ENCODE data around the gene RAB11FIP5.
"Not testable (repeated sequence)": the region's sequence is repeated elsewhere in the genome, so short reads cannot be mapped to it uniquely, and the experiment has no call there.

RAB11FIP5 gene

DNA sequence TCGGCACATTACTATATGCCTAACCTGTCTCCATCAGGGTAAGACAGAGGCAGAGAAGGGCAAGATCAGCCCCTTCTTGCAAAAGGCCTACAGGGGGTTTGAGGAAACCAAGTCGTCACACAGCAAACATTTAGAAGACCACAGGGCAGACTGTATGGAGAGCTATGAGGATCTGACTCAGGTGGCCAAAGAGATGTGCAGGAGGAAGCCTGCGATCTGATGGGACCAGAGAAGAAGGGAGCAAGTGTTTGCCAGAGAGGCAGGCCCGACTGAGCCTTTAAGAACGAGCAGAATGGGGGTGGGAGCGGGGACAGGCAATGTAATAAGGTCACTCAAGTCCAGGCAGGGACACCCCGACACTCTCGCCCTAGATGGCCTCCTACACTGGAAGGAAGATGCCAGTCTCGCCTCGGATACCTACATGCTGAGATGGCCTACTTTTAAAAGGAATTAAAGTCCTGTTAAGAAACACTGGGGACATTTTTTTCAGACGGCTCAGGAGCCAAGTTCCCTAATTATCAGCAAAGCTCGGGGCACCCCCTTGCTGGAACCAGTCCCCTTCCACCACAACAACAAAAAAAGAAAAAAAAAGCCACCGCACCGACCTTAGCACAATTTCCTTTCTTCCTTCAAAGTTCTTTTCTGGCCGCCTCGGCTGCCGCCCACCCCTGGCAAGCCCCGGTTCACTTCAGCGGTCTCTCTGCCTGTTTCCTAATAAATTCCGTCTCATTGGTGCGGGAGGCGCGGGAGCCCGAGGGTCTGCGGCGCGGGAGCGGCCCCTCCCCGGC lies 42.7 kb downstream of the RAB11FIP5 start:
- no peak for FAIRE-seq

DNA sequence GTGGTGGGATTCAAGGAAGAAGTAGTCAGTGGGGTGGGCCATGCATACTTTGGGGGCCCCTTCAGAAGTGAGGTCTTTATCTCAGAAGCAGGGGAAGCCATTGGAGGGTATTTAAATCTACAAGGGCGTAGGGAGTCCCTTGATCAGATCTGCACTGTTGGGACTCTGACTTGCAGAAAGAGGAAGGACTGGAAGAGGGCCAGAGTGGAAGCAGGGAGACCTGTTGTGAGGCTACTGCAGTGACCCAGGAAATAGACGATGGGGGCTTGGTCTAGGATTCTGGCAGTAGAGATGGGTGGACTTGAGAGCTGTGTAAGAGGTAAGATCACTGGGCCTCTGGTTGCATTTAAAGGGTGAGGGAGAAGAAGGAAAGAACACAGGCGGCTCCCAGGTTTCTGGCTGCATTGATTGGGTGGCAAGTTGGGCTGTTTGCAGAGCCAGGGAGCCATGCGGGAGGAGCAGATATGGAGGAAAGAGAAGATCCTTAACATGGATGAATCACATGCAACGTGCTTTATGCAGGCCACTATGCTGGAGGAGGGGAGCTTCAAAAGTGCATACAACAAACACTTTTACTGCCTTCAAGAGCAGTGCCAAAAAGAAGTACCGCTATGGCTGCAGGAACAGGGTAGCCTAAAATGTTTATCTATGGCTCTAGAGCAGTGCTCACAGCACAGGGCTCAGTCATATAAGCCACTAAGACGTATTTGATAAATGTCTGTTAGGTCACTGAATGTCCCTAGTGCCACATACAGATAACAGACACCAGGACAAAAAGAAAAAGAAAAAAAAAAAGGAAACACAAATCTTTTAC lies 43.5 kb downstream of the RAB11FIP5 start:
- FAIRE-seq = no peak

DNA sequence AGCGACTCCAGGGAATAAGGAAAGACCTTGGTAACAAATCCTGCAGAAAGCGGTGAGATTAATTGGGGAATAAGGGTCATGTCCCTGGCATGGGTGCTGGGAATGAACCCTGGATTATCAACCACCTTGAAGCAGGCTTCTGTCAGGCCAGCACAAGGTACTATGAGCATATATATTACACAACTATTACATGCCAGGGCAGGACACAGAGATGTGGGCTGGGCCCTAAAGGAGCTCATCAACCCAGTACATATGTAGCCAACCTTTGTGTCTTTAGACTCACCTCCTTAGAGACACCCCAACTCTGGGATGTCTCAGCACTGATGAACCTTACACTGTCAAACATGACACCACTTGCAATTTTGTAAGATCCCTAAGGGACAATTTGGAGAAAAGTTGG lies 44.6 kb downstream of the RAB11FIP5 start:
- no peak for FAIRE-seq

DNA sequence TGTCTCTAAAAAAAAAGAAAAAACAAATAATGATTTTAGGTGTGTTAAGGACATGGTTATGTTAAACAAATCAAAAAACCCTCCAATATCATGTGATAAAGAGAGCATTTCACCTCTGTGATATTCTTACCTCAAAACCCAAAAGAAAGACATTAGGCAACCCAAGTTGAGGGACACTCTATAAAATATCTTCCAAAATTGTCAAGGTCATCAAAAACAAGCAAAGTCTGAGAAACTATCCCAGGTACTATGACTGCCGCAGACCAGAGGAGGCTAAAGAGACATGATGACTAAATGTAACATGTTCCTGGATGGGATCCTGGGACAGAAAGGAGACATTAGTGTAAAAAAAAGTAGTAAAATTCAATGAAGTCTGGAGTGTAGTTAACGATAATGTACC lies 45.7 kb downstream of the RAB11FIP5 start:
- FAIRE-seq = no peak

DNA sequence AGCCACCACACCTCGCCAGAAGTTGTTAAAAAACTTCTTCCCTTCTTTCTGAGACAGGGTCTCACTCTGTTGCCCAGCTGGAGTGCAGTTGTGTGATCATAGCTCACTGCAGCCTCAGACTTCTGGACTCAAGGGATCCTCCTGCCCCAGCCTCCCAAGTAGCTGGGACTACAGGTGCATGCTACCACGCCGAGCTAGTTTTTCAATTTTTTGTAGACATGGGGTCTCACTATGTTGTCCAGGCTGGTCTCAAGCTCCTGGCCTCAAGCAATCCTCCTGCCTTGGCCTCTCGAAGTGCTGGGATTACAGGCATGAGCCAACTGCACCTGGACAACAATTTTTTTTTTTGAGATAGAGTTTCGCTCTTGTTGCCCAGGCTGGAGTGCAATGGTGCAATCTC lies 47.7 kb downstream of the RAB11FIP5 start:
- FAIRE-seq = not testable (repeated sequence)

DNA sequence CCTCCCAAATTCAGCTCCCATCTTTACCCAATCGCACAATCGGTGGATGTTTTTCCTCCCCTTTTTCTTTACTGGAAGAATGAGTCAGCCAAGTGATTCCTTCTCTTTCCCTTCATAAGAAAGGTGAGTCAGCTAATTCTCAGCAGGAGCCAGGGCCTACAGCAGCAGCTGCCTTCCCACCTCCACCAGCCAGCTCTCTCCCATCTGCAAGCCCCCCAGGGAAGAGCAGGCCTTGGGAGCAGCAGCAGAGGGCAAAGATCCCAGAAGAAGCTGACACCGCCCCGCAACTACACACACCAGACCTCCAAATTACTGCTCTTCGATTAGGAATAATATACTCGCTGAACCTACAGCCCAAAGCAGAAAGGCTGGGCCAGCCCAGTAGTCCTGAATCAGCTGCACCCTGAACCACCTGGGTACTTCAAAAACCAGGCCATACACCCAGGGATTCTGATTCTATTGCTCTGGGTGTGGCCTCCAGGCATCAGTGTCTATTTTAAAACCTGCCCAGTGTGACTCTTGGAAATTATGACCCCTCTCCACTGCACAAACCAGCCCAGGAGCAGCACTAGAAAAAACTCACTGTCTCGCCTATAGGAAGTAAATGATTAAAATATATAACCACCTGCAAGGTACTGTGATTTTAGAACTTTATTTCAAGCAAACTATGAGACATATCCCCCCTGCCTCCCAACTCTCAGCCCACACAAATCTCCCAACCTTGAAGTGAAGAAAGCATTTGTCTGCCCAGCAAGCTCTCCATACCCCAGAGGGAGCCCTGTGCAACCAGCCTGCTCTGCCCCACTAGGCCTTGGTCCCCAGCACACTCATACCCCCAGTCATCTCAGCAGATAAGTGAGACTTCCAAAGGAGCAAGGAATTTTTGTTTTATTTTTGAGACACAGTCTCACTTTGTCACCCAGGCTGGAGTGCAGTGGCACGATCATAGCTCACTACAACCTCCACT lies 48.6 kb downstream of the RAB11FIP5 start:
- peak; percentile 69 for FAIRE-seq

DNA sequence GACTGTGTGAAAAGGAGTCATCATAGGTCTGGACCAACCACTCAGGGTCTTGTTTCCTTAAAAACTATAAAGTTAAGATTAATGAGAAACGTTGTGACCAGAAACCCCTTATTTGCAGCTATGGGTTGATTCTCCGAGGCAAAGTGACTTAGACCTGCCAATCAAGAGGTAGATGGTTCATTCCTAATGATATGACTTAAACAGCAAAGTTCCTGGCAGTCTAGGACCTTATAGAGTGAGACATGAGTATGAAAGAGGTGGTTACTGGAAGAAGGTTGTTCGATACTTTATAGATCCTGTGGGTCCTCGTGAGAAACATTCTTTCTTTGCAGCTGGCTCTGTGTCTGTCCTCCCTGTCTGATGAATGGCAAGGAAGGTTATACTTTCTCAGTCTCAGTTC lies 49.3 kb downstream of the RAB11FIP5 start:
- no peak for FAIRE-seq

DNA sequence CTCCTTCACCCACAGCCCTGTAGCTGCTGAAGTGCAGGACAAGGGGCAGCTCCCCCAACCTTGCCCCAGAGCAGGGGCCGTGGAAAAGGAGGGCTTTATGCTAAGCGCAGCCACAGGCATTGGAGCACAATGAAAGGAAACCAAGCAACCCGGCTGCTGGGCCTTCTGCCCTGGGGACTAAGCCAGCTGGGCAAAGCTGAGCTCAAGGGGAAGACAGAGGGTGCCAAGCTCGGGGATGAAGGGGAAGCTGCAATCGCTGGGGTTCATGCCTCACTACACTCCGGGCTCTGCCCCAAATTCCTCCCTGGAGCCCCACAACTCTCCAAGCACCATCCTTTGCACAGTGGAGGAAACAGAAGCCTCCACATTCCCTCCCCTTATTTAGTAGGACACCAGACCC lies 53.6 kb downstream of the RAB11FIP5 start:
- no peak for FAIRE-seq

DNA sequence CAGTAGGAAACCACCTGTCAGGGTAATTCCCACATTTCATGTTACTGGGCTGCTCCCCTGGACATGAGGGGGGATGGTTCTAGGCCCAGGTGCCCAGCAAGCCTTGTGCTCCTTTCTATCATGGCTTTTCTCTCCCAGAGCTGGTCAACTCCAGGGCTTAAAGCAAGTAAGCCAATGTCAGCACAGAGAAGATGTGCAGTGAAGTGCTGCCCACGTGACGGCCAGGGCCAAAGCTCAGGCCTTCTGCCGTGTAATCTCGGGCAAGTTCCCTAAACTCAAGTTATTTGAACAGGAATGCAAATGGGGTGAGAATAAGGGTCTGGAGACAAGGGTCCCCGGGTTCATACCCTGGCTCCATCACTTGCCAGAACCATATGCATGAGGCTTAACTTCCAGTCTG lies 57.8 kb downstream of the RAB11FIP5 start:
- FAIRE-seq = no peak

DNA sequence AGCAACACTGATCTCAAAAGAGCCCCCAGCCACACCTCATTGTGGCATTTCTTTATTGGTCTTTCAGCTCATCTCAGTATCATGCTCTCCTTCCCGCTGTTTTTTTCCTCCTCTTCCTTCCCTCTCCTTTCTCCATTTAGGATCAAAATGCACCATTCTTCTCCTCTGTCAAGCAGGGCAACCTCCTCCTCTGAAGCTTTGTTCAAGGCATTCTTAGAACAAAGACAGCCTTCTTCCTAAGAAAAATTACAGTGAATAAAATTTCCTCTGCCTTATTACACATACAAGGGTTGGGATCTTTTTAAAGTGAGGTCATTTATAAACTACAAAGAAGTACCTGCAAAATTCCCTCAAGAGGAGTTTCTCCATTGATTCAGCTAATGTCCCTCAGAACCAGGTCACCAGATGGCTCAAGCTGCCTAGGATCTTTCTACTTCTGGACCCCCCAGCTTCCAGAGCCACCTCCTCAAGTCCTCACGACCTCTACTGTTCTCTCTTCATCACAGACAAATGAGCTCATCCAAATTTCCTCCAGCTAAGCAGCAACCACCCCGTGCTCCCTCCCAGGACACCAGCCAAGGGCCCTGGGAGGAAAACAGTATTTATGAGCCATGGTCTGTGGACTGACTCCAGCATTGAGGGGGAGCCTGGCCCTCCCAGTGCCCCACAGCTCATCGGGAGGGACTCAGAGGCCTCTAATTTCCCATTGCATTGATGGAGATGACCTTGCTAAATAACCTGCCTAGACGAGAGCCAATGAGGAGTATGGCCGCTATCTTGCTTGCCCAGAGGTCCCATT lies 59.2 kb downstream of the RAB11FIP5 start:
- FAIRE-seq = no peak

DNA sequence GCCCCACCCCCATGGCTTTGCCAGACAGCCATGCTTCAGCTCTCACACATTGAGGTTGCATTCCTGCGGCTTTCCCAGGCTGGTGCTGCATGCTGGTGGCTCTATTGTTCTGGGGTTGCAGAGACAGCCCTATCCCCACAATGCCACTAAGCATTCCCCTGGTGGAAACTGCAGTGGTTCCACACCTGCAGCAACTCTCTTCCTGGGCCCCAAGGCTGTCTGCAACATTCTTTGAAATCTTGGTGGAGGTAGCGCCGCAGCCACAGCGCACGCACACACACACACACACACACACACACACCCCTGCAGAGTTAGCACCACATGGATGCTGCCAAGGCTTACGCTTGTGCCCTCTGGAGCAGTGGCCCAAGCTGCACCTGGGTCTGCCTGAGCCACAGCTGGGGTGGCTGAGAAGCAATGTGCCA lies 62.6 kb downstream of the RAB11FIP5 start:
- FAIRE-seq = no peak

DNA sequence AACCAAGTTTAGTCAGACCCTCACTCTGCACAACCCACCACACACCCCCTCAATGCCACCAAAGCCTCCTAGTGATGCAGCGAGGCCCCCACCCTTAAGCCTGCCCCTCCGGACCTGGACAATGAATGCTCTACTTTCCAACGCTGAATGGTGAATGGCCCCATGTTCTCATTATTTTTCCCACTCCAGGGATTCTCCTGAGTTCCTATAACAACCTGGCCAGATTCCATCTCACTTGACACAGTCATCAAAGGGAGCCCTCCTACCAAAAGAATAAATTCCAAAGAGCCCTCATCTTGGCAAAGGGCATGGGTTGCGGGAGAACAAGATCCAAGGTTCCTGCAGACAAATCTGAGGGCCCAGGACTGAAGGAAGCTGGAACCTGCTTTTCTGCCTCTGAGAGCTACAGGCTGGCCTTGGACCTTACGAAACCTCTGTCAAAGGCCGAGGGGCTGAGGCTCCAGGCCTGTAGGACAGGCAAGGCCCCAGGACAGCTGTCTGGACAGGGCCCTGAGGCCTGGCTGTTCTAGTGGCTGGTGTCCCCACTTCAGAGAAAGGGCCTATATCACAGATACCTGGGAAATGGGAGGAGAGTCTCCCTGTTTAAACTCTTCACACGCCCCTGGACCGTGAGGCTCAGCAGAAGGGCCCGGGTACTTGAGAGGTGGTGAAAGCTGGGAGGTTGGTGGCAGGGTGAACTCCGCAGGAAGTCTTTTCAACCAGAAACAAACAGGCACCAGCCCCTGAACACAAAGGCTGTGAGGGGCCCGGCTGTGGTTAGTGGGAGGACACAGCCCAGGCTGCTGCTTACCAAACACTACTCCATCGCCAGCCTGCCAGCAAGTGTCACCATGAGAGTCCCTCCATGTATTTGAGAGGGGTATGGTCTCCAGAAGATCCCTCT lies 68.6 kb downstream of the RAB11FIP5 start:
- no peak for FAIRE-seq

DNA sequence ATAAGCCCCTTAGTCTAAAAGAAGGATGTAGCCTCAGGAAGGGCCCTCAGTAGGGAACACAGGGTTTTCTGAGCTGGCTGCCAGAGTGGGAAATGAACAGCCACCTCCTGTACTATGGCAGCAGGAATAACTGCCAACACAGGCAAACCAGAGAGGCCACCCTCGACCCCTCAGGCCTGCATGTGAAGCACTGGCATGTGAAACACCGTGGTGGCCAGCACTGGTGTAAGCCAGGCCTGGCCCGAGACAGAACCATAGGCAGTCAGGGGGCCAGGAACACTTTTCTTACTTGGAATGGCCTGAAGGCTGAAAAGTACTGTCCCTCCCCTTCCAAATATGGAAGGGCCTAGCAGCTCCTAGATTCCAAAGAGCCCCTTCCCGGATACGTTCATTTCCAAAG lies 69.5 kb downstream of the RAB11FIP5 start:
- no peak for FAIRE-seq

DNA sequence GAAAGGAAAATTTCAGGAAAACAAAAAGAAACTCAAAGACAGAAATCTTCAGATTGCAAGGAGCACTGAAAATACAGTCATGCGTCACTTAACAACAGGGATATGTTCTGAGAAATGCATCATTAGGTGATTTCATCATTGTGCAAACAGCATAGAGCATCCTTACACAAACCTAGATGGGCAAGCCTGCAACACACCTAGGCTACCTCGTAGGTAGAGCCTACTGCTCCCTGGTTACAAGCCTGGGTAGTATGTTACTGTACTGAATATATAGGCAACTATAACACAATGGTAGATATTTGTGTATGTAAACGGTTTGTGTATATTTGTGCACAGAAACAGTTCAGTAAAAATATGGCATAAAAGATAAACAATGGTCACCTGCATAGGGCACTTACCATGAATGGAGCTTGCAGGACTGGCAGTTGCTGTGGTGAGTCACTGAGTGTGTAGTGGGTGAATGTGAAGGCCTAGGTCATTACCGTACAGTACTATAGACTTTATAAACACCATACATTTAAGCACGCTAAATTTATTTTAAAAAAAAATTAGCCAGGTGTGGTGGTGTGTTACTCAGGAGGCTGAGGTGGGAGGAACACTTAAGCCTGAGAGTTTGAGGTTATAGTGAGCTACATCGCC lies 74.7 kb downstream of the RAB11FIP5 start:
- FAIRE-seq = no peak

DNA sequence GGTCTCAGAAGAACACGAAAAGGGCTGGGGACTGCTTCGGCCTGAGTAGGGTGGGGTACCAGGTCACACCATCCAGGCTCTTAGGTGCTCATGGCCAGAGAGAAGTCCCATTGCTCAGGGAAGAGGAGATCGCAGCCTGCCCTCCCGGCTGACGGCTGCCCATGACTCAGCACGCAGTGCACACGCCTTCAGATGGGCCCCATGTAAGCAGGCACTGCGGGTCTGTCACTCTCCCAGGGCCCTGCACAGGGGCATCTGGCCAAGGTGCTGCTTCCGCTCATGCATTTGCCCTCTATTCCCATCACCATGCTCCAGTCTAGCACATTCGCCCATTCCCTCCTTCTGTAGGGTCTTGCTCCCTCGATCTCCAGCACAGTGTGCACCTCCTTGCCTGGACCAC lies 76.0 kb downstream of the RAB11FIP5 start:
- FAIRE-seq = no peak

DNA sequence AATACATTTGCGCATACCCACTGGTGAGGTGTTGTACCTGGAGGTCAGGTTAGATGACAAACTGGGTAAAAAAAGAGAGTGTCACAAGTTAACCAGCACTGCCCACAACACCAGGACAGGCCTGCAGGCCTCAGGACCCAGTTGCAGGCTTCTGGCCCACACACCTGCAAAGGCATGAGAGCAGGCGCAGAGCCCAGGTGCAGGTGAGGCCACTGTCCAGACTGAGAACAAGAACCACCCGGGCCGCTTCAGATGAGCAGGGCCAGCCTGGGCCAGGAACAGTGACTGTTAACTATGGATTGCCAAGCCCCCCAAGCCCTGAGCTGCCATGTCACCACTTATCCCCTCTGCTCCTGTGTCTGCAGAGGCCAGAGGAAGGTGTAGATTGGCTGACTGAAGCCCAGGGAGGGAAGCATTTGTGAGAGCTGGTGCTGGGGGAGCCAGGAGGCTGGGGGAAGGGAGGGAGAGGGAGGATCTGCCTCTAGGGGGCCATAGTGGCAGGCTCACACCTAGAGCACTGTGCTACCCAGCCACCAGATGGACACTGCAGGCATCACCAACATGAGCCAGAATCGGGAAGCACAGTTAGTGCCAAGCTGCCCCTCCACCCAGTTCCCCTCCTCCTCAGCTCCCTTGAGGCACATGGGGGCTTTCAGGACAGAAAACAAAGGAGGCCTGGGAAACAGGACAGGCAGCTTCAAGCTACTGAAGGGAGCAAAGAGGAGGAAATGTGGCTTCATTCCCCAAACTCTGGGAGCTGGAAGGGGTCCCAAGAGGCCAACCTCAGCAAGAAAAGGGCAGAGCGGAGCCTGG lies 76.6 kb downstream of the RAB11FIP5 start:
- FAIRE-seq = no peak

DNA sequence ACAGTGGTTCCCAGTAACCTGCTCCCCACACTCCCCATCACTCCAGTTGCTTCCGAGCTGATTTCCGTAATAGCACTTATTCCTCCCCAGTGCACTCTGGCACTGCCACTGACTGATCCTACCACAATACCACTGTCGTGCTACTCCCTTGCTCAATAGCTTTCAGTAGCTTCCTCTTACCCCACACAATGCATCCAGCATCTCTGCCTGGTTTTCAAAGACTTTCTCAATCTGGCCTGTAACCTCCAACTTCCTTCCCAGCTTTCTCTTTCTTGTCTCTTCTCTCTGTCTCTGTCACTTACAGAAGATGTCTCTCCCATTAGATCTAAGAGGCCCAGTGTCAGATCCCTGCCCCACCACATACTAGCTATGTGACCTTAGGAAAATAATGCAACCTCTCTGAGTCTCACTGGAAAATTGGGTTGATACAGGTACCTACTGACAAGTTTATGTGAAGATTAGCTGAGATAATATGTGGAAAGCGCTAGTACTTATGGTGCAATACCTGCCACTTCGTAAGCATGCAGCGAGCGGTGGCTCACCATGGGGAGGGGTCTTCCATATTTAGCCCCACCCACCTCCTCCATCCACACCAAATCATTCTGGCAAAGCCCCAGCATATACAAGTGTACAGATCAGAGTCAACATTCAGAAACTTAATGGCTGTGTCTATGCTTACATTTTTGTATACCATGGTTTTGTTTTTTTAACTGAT lies 77.9 kb downstream of the RAB11FIP5 start:
- FAIRE-seq = no peak

DNA sequence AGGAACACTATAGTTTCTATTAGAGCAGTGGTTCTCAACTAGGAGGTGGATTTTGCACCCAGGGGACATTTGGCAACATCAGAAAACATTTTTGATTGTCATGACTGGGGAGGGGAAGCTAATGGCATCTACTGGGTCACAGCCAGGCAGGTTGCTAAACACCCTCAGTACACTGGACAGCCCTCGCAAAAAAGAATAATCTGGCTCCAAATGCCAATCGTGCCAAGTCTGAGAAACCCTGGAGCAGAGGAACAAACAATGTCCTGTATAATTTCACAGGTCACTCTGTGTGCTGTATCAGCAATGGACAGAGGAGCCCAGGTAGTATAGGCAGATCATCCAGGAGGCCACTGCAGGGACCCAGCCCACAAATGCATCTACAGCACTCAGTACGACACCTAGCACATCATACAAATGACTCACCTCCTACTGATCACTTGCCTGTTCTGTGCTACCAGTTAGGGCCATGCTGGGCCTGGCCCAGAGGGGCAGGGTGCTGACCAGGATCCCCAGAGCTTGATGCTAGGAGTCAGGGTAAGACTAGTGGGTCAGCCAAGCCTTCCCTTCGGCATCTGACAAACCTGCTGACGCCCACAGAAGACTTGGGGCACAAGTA lies 78.9 kb downstream of the RAB11FIP5 start:
- no peak for FAIRE-seq

Measured in G401.6 (cell line).